Measurements from ENCODE around the gene ILRUN. TPM values are rescaled to one million over a fixed set of nuclear protein-coding genes. Genes with fewer than 3 reads are reported as not detected.

Gene ILRUN
- total and polyA plus RNA-seq, 9 of the 15 experiments (the other 6 are each of a cell fraction or from before 2014, with no cell fraction given): 24.9 to 78.9 (median 53.4) TPM

- TF ChIP-seq NFE2L1 (tag; IDR thresholded peaks at IDR 0.05; ENCODE audit: borderline replicate concordance, low read depth): peak; percentile 100
- no peak for TF ChIP-seq ZNF79 (CRISPR knock-in tag; IDR thresholded peaks at IDR 0.05; ENCODE audit: low read depth)
- TF ChIP-seq BRD9 (IDR thresholded peaks at IDR 0.05; ENCODE audit: low read depth, partially characterized antibody): peak; percentile 95
- peak; percentile 75 for TF ChIP-seq GTF2A2 (tag; IDR thresholded peaks at IDR 0.05)
- no peak for TF ChIP-seq ZBTB8A (IDR thresholded peaks at IDR 0.05; ENCODE audit: partially characterized antibody)
- TF ChIP-seq ZNF395 (CRISPR knock-in tag; IDR thresholded peaks at IDR 0.05): peak; percentile 70; the same call in 1 of the 2 replicates
- no peak for TF ChIP-seq ZNF143 (CRISPR knock-in tag; IDR thresholded peaks at IDR 0.05)
- TF ChIP-seq, protein P1, sequence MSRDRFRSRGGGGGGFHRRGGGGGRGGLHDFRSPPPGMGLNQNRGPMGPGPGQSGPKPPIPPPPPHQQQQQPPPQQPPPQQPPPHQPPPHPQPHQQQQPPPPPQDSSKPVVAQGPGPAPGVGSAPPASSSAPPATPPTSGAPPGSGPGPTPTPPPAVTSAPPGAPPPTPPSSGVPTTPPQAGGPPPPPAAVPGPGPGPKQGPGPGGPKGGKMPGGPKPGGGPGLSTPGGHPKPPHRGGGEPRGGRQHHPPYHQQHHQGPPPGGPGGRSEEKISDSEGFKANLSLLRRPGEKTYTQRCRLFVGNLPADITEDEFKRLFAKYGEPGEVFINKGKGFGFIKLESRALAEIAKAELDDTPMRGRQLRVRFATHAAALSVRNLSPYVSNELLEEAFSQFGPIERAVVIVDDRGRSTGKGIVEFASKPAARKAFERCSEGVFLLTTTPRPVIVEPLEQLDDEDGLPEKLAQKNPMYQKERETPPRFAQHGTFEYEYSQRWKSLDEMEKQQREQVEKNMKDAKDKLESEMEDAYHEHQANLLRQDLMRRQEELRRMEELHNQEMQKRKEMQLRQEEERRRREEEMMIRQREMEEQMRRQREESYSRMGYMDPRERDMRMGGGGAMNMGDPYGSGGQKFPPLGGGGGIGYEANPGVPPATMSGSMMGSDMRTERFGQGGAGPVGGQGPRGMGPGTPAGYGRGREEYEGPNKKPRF (IDR thresholded peaks at IDR 0.05; ENCODE audit: low read depth, low read length): no peak
- TF ChIP-seq HSF4 (CRISPR knock-in tag; IDR thresholded peaks at IDR 0.05; ENCODE audit: borderline replicate concordance): no peak
- 0 out of 2 replicates have a peak, but pooled peaks have one; percentile 48 for TF ChIP-seq SP1 (CRISPR knock-in tag; IDR thresholded peaks at IDR 0.05)
- peak; percentile 40 to 42; a peak in 1 of 4 replicates for TF ChIP-seq TEAD1 (CRISPR knock-in tag; IDR thresholded peaks at IDR 0.05)
- TF ChIP-seq ZNF75A (CRISPR knock-in tag; IDR thresholded peaks at IDR 0.05): peak; percentile 17; the same call in 1 of the 2 replicates
- TF ChIP-seq GMEB1 (CRISPR knock-in tag; IDR thresholded peaks at IDR 0.05): no peak
- TF ChIP-seq MYNN (IDR thresholded peaks at IDR 0.05): no peak
- no peak for TF ChIP-seq MYNN (CRISPR knock-in tag; IDR thresholded peaks at IDR 0.05)
- no peak for TF ChIP-seq TCFL5 (CRISPR knock-in tag; conservative IDR thresholded peaks at IDR 0.05)
- no peak for TF ChIP-seq NR2C2 (CRISPR knock-in tag; IDR thresholded peaks at IDR 0.05)
- TF ChIP-seq NR2C2 (tag; IDR thresholded peaks at IDR 0.05): peak; percentile 91
- no peak for TF ChIP-seq NCOA2 (IDR thresholded peaks at IDR 0.05; ENCODE audit: partially characterized antibody in 2 of 2)
- peak; percentile 21; the same call in 1 of the 2 replicates for TF ChIP-seq RBFOX2 (IDR thresholded peaks at IDR 0.05; ENCODE audit: low read depth, low read length)
- no peak for TF ChIP-seq ZNF23 (CRISPR knock-in tag; IDR thresholded peaks at IDR 0.05)
- TF ChIP-seq KDM4B (IDR thresholded peaks at IDR 0.05; ENCODE audit: borderline replicate concordance in 2 of 2, low read depth in 1 of 2): no peak
These were observed 32.2 kb downstream of the ILRUN start (continued) for GRCh38 chr6:34664256-34664971.

Data from K562 (cell line).